Activated naive CD4-positive, alpha-beta T cell treated with anti-CD3 and anti-CD28 coated beads, Interleukin-2, amount 50 U/mL, for 24 hours (primary cell): ENCODE data around the gene PEAK1.
"Not testable (repeated sequence)": the region's sequence is repeated elsewhere in the genome, so short reads cannot be mapped to it uniquely, and the experiment has no call there.

Experiments
- H3K27ac Mint-ChIP-seq: one replicate; pipeline ENCODE4 v1.8.0; 2021; ENCODE audit warnings: mild to moderate bottlenecking, mixed read lengths
- H3K27me3 Mint-ChIP-seq: one replicate; pipeline ENCODE4 v1.8.0; 2021; ENCODE audit warnings: mixed read lengths
- H3K36me3 Mint-ChIP-seq: one replicate; pipeline ENCODE4 v1.8.0; 2021; ENCODE audit warnings: mixed read lengths
- H3K4me1 Mint-ChIP-seq: one replicate; pipeline ENCODE4 v1.8.0; 2021; ENCODE audit warnings: mixed read lengths
- H3K4me3 Mint-ChIP-seq: one replicate; pipeline ENCODE4 v1.8.0; 2021; ENCODE audit warnings: mild to moderate bottlenecking, mixed read lengths
- H3K9me3 Mint-ChIP-seq: one replicate; pipeline ENCODE4 v1.8.0; 2021; ENCODE audit warnings: mixed read lengths

The PEAK1 gene

GRCh38 chr15:77184352-77184751 lies 235.6 kb downstream of the PEAK1 start:
- not testable (repeated sequence) for H3K9me3 Mint-ChIP-seq, H3K36me3 Mint-ChIP-seq, H3K4me3 Mint-ChIP-seq, H3K27ac Mint-ChIP-seq, H3K27me3 Mint-ChIP-seq
- H3K4me1 Mint-ChIP-seq, result peaks cover 74% of the 10 kb centered on the region

GRCh38 chr15:77183066-77183465 lies 236.8 kb downstream of the PEAK1 start:
- Mint-ChIP-seq H3K4me1 (peaks cover 74% of the 10 kb centered on the region), H3K9me3 (no peaks in the 10 kb centered on the region), H3K4me3 (no peak overlapping the region), H3K36me3 (peaks cover 5% of the 10 kb centered on the region), H3K27me3 (no peaks in the 10 kb centered on the region), H3K27ac (no peak overlapping the region)

DNA sequence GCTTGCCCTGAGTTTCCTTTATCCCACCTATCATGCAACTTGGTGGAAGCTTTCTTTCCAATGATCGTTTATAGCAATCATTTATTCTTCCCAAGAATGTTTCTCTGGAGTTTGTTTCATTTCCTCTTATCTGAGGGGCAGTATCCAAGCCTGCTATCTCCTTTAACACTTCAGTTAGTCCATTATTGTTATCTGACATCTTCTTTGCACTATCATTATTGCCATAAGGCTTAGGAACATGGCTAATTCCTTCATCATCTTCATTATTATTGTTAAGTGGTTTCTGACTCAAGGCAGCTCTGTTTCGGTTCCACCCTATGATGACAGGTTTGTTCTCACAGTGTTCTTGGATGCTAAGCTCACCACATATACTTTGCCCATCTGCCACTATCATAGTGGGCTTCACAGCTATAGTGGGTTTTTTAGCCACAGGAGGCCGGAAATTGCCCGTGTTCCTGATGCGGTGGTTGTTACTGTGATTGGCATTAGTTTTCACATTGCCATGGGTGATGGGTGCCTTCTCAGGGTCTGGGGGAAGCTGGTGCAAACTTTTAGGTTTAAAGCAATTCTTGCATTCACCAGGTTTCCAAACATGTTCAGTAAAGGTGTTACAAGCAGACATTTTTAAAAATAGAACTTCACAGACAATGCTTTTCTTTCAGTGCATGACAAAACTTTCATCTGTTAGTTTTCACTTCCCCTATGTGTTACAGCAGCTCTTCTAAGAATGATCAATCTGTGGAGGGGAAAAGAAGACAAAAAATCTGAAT lies 238.4 kb downstream of the PEAK1 start:
- peak overlapping the region; percentile 23 for H3K4me3 Mint-ChIP-seq
- H3K27me3 Mint-ChIP-seq, result no peaks in the 10 kb centered on the region
- H3K9me3 Mint-ChIP-seq, result no peaks in the 10 kb centered on the region

DNA sequence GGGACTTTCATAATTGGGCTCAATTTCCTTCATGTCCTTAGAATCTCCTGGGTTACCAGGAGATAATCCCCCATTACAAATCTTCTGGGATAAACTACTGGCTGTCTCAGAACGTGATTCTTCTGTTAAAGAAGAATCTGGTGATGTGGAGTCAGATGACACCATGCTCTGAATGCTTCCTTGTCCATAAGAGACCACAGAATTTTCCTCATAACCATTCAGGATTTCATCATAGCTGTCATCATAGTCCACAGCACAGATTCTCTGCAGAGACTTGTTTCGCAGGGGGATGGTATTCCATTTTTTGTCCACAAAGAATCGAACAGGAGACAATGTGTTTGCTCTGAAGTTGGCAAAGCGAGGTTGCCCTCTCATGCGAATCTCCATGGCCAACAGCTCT lies 239.1 kb downstream of the PEAK1 start:
- H3K27me3 Mint-ChIP-seq, result no peaks in the 10 kb centered on the region
- H3K27ac Mint-ChIP-seq, result no peak overlapping the region
- H3K4me3 Mint-ChIP-seq, result no peak overlapping the region
- no peaks in the 10 kb centered on the region for H3K9me3 Mint-ChIP-seq
- H3K36me3 Mint-ChIP-seq, result peaks cover 5% of the 10 kb centered on the region
- H3K4me1 Mint-ChIP-seq, result peaks cover 56% of the 10 kb centered on the region

More for the DNA sequence above, 238.4 kb downstream of the PEAK1 start:
- H3K27ac Mint-ChIP-seq, result peak overlapping the region; percentile 81
- H3K36me3 Mint-ChIP-seq, result peaks cover 5% of the 10 kb centered on the region
- H3K4me1 Mint-ChIP-seq, result peaks cover 59% of the 10 kb centered on the region

DNA sequence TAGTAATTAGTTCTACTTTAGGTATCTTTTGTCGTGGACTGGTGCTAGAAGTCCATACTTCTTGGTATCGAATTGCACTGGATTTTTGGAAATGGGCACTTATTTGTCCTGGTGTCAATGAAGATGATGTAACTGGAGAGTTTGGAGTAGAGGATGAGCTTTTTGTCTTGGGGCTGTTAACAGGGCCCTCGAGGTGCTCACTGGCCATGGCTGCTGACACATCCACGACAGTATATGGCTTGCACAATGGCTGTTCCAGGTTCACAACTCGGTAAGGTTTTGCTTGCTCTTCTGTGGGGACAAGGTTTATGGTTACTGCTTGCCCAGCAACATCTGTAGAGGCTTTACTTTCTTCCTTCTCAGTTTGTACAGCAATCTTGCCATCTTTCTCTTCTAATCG lies 239.6 kb downstream of the PEAK1 start:
- Mint-ChIP-seq H3K4me1 (peaks cover 52% of the 10 kb centered on the region), H3K27me3 (no peaks in the 10 kb centered on the region), H3K4me3 (peak overlapping the region; percentile 34), H3K36me3 (peaks cover 5% of the 10 kb centered on the region), H3K27ac (peak overlapping the region; percentile 3), H3K9me3 (no peaks in the 10 kb centered on the region)

DNA sequence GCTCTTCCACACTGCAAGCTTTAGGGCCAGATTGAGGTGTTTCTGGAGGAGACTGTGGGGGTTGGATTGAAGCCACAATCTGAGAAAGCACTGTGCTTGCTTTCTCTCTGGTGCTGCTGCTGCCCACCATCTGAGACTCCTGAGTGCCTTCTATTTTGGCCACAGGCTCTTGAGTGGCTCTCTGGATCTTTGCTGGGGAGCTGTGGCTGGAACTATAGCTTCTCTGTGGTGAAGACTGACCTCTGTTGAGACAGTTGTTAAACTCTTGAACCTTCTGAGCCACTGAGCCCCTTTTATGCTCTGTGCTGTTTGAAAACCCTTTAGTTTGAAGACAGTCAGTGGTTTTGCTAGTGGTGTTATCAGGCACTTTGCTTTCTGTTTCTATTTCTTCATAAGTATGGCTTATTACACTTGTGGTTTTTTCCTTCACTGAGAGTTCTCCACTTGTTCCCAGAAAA lies 240.3 kb downstream of the PEAK1 start:
- Mint-ChIP-seq H3K4me3 (peak overlapping the region; percentile 34), H3K27me3 (no peaks in the 10 kb centered on the region), H3K36me3 (peaks cover 5% of the 10 kb centered on the region), H3K9me3 (no peaks in the 10 kb centered on the region), H3K4me1 (peaks cover 45% of the 10 kb centered on the region), H3K27ac (peak overlapping the region; percentile 57)

DNA sequence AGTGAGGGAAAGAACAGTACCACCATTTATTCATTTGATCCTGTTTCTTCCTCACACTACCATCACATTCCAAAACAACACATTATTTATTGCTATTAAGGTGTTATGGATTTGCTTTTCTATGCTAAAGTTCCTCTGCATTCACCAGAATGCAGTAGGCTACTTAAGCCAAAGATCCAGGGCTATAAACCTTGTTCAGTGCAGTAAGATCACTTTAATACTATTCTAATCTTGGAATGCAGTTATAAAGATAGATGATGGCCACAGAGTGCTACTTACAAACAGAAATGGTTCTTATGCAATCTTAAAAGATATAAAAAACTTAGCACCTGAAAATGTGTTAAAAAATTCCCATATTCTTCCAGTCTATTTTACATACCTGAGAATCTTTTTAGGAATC lies 241.5 kb downstream of the PEAK1 start:
- no peaks in the 10 kb centered on the region for H3K27me3 Mint-ChIP-seq
- H3K27ac Mint-ChIP-seq, result no peak overlapping the region
- no peaks in the 10 kb centered on the region for H3K9me3 Mint-ChIP-seq
- no peak overlapping the region for H3K4me3 Mint-ChIP-seq
- peaks cover 5% of the 10 kb centered on the region for H3K36me3 Mint-ChIP-seq
- peaks cover 44% of the 10 kb centered on the region for H3K4me1 Mint-ChIP-seq

GRCh38 chr15:77176148-77176547 lies 243.8 kb downstream of the PEAK1 start:
- H3K27ac Mint-ChIP-seq, H3K36me3 Mint-ChIP-seq, H3K27me3 Mint-ChIP-seq, H3K4me3 Mint-ChIP-seq, H3K9me3 Mint-ChIP-seq: not testable (repeated sequence)
- peaks cover 32% of the 10 kb centered on the region for H3K4me1 Mint-ChIP-seq

DNA sequence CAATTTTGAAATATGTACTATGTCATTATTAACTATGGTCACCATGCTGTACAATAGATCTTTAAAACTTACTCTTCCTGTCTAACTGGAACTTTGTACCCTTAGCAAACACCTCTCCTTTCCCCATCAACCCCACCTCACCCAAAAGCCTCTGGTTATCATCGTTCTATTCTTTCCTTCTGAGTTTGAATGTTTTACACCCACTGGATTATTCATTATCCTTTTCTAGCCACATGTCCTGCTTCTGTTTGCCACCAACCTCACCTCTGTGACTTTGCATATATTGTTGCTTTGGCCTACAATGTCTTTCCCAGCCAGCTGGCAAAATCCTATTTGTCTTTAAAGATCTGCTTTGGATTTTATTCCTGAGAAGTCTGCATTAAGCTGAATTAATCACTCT lies 246.4 kb downstream of the PEAK1 start:
- no peaks in the 10 kb centered on the region for H3K9me3 Mint-ChIP-seq
- no peaks in the 10 kb centered on the region for H3K27me3 Mint-ChIP-seq
- peaks cover 10% of the 10 kb centered on the region for H3K4me1 Mint-ChIP-seq
- H3K27ac Mint-ChIP-seq, result no peak overlapping the region
- H3K36me3 Mint-ChIP-seq, result peaks cover 2% of the 10 kb centered on the region
- no peak overlapping the region for H3K4me3 Mint-ChIP-seq

DNA sequence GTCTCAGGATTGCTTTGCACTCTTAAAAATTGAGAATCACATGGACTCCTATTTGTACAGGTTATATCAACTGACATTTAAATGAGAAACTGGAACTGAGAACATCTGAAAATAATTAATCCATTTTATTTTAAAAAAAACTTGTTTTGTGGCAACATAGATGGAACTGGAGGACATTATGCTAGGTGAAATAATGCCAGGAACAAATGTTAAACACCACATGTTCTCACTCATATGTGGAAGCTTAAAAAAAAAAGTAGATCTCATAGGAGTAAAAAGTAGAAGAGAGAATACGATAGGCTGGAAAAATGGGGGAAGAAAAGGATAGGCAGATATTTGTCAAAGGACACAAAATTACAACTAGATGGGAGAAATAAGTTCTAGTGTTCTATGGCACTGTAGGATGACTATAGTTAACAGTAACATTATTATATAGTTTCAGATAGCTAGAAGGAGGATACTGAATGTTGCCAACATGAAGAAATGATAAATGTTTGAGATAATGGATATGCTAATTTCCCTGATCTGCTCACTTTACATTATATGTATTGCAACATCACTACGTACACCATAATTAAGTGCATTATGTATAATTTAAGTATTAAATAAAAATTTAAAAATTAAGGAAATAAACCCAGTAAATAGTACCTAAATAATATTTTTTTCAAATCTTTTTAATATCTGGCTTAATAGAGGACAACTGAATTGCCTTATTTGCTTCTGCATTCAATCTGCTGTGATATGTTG lies 248.5 kb downstream of the PEAK1 start:
- Mint-ChIP-seq H3K4me1 (peaks cover 5% of the 10 kb centered on the region), H3K4me3 (no peak overlapping the region), H3K9me3 (no peaks in the 10 kb centered on the region), H3K27me3 (no peaks in the 10 kb centered on the region), H3K36me3 (peaks cover 3% of the 10 kb centered on the region), H3K27ac (no peak overlapping the region)

DNA sequence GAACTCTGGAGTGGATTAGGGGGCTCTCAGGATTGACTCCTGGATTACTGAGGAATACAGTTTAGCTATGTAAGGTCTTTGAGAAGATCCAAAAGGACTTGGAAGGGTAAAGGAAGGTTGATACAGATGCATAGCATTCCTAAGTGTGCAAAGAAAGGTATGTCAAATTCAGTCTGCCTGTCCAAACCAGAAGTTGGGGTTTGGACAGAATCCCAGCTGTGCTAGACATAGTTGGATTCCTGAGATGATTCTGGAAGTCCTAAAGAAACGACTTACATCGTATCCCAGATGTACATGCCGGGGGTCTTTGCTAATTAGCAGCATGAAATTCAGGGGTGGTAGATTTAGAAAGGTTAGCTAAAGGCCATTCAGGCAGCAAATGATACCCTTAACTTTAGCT lies 251.3 kb downstream of the PEAK1 start:
- Mint-ChIP-seq H3K4me1 (peaks cover 15% of the 10 kb centered on the region), H3K27ac (no peak overlapping the region), H3K9me3 (no peaks in the 10 kb centered on the region), H3K27me3 (no peaks in the 10 kb centered on the region), H3K4me3 (no peak overlapping the region), H3K36me3 (peaks cover 3% of the 10 kb centered on the region)

- Mint-ChIP-seq H3K36me3 (peaks cover 3% of the 10 kb centered on the region), H3K4me3 (no peak overlapping the region), H3K27me3 (no peaks in the 10 kb centered on the region), H3K27ac (no peak overlapping the region), H3K4me1 (peaks cover 19% of the 10 kb centered on the region), H3K9me3 (no peaks in the 10 kb centered on the region)
These were observed 251.8 kb downstream of the PEAK1 start for GRCh38 chr15:77168141-77168540.

DNA sequence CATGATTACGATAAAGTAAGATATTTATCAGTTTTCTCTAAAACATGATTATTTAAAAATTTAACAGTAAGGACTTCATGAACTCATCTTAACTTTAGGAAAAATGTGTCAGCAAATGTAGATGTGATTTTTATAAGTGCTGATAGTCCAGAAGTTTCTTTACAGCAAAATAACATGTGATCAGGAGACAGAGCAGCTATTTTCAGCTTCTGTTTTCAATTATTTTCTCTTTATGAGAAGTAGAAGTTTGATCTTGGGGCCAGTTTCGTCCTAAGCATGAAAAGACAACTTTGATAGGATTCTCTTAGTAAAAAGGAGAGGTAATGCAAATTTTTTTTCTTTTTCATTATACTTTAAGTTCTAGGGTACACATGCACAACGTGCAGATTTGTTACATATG lies 252.5 kb downstream of the PEAK1 start:
- peaks cover 27% of the 10 kb centered on the region for H3K4me1 Mint-ChIP-seq

GRCh38 chr15:77163781-77164384 lies 256.0 kb downstream of the PEAK1 start:
- no peak overlapping the region for H3K4me3 Mint-ChIP-seq
- H3K36me3 Mint-ChIP-seq, result peaks cover 5% of the 10 kb centered on the region
- H3K27ac Mint-ChIP-seq, result no peak overlapping the region
- H3K27me3 Mint-ChIP-seq, result no peaks in the 10 kb centered on the region
- H3K4me1 Mint-ChIP-seq, result peaks cover 50% of the 10 kb centered on the region
- H3K9me3 Mint-ChIP-seq, result no peaks in the 10 kb centered on the region

More for the DNA sequence above, 252.5 kb downstream of the PEAK1 start:
- Mint-ChIP-seq H3K4me3 (no peak overlapping the region), H3K27me3 (no peaks in the 10 kb centered on the region), H3K9me3 (no peaks in the 10 kb centered on the region), H3K36me3 (peaks cover 3% of the 10 kb centered on the region), H3K27ac (no peak overlapping the region)

GRCh38 chr15:77162872-77163633 lies 256.9 kb downstream of the PEAK1 start:
- H3K4me1 Mint-ChIP-seq, result peaks cover 50% of the 10 kb centered on the region
- H3K27ac Mint-ChIP-seq, result peak overlapping the region; percentile 60

More at GRCh38 chr15:77162872-77163633, 256.9 kb downstream of the PEAK1 start:
- no peak overlapping the region for H3K4me3 Mint-ChIP-seq
- H3K9me3 Mint-ChIP-seq, result no peaks in the 10 kb centered on the region
- H3K27me3 Mint-ChIP-seq, result no peaks in the 10 kb centered on the region
- peaks cover 2% of the 10 kb centered on the region for H3K36me3 Mint-ChIP-seq
